Activated gamma-delta T cell (primary cell): ENCODE data around the gene GRIA4.

Experiments used
- DNase-seq: peaks from one replicate; lab custom pipeline; 2025; lab: John Stamatoyannopoulos, UW

GRIA4 gene

DNA sequence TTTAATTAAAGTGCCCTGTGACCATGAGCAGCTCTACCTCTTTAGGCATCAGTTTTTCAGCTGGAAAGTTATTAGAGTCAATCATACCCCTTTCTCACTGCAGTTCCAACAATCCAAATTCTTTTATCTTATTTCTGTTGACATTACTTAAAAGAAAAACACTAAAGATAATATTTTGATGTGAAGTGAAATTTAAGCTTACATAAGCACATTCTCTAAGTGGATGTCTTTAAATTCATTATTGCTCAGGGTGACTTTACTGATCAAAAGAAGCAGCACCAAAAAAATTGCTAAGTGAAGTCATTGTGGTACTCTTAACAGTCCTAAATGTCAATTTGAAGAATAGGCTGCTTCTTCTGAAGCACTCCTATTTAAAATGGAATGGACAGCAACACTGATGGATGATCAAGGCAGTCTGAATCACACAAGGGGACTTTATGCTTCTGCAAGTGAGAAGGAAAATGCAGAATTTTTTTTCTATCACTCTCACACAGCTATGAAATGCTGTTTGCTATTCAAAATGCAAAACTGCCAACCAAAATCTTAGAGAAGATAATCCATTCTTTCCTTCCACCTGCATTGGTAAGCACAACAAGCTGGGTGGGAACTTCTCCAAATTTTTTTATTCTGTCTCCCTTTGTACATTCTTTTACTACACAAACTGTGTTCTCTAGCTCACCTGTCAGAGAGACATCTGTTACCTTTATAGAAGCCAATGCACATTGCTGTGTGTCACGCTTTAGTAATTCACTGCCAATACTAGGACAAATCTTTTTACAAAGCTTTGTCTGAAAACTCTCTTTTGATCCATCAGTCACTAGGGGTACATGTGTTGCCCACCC, 179.9 kb downstream of the GRIA4 start:
- DNase-seq: no peak

DNA sequence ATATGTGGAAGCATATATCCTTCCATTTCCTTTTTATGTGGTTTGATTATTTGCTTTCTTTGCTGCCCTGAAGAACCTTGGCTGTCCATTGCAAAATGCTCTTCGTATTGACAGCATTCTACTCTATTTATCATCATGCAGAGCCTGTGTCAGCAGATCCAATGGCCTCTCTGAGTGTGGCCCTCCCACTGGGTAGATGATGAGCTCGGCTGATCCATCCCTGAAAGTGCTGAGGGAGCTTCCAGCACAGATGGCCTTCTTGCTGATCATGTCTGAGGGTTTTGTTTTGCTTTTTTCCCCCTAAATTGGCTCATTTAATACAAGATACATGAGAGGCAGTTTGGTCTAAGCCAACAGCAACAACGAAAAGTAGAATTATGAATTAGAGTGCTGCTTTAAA, 181.0 kb downstream of the GRIA4 start:
- no peak for DNase-seq

DNA sequence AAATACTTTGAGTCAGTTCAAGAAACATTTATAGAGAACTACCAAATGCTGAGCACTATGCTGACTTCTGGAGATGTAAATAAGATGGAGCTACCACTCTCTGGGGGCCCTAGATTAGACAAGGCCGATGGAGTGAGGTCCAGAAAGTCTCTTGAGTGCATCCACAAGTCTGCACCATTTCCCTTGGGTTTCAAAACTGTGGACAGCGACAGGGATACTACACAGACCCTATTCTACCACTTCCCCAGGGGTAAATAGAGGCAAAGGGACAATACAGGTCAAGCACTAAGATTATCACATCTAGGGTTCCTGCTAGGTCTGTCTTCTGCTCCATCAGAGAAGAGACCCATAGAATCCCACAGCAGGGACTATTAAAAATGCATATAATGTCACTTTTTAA, 183.2 kb downstream of the GRIA4 start:
- DNase-seq: no peak

DNA sequence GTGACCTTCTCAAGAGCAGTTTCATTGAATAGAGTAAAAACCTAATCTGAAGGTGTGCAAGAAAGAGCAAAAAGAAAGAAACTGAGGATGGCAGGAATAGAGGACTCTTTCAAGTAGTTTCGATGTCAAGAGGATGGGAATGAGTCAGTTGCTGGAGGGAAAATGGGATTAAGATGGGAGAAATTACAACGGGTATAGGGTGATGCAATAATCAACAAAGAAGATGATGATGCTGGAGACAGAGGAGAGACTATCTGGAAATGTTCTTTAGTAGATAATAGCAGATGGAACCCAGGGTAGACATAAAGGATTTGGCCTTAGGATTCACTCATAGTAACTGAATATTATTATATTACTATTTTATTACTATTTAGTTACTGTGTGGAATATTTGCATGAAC, 189.4 kb downstream of the GRIA4 start:
- no peak for DNase-seq

DNA sequence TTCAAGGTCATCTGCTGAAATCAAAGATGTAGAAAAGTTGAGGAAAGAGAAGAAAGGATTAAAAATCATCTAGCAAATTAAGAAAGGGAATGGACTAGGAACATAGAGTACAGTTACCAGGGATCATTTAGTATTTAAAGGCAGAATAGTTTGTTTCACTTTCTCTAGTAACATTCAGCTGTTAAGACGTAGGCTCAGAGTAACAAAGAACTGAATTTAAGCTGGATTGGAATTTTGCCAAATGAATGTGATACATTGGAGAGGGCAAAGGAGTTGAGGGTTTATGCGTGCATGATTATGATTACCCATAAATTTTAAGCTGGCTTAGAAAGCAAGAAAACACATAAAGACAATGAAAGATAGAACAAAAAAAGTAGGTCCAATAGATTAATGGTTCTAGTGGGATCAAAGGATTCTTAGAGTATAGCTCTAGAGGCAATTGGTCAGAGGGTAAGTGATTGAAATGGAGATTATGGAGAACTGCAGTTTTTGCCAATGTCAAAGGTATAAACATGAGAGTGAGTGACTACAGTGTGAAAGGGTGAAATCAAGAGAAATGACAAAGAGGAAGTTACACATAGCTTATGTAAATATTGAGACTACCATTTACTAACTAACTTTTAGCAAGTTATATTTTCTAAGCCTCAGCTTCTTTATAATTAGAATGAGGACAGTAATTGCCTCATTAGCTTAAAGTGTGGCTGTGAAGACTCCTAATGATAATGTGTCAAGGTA, 190.0 kb downstream of the GRIA4 start:
- no peak for DNase-seq

DNA sequence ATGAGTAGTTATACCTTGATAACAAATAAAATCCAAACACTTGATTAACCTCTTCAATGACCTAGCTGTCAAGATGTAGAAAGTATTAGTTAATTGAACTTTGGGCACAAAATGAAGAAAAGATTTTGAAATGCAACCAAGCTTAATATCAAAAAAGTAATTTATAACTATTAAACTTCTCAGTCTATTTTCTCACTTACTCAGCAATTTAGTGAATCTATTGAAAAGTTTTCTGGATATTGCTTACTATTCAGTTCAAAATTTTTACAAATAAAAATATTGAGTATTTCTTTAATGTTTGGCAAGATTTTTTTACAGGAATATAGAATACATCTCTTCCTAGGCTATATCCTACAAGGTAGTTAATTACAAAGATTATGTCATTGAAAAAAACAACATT, 192.5 kb downstream of the GRIA4 start:
- no peak for DNase-seq

DNA sequence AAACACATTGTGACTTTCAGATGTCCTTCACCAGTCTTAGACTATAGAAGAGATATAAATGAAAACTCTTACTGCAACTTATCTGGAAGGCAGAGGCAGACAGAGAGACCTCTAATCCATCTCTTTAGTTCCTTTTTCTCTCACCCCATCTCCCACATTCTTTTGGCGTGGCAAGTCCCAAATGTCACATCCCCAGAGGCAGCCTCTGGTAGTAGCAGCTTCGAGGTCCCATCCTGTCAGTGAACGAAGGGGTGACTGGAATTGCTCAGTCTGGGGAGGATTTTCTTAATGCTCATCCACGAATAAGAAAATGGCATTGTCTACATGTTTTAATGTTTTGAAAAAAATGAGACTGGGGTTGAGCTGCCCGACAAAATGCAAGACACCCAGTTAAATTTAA, 201.4 kb downstream of the GRIA4 start:
- no peak for DNase-seq

DNA sequence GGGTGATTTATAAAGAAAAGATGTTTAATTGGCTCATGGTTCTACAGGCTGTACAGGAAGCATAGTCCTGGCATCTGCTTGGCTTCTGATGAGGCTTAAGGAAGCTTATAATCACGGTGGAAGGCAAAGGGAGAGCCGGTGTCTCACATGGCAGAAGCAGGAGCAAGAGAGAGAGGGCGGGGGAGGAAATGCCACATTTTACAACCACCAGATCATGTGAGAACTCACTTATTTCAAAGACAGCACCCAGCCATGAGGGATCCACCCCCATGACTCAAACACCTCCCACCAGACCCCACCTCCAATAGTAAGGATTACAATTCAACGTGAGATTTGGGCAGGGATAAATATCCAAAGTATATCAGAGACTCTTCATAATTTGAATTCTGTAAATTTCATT, 211.5 kb downstream of the GRIA4 start:
- DNase-seq: no peak

DNA sequence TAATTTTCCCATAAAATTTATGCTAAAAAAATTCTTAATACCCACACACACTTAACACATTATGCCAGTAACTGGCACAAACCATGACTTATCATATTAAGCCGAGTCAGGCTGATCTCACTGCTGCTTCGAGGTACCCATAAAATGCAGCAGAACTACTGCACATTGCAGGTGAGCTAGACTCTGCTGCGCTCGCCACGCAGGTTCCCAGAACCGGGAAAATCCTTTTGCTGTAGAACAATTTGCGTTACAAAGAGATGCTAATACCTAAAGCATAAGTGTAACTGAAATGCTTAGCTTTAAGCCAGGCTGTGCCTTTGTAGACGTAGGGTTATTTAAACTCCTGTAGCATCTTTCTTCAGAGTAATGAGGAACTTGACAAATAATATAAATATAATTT, 211.9 kb downstream of the GRIA4 start:
- no peak for DNase-seq

DNA sequence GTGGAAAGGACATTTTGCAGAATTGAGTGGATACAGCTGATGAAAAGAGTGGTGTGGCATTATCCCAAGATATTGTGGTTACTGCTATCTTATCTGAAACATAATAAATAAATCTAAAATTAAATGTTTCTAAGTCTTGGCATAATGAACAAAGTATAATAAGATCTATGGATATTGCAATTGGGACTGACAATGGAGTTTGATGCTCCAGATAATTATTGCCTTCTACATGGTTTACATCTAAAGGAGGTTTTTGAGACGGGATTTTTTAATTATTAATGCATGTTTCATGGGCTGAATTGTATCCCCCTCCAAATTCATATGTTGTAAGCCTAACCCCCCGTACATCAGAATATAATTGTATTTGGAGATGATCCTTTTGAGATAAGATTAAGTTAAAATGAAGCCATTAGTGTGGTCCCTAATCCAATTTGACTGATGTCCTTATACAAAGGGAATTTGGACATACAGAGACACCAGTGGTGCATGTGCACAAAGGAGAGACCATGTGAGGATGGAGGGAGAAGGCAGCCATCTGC, 213.7 kb downstream of the GRIA4 start:
- no peak for DNase-seq

DNA sequence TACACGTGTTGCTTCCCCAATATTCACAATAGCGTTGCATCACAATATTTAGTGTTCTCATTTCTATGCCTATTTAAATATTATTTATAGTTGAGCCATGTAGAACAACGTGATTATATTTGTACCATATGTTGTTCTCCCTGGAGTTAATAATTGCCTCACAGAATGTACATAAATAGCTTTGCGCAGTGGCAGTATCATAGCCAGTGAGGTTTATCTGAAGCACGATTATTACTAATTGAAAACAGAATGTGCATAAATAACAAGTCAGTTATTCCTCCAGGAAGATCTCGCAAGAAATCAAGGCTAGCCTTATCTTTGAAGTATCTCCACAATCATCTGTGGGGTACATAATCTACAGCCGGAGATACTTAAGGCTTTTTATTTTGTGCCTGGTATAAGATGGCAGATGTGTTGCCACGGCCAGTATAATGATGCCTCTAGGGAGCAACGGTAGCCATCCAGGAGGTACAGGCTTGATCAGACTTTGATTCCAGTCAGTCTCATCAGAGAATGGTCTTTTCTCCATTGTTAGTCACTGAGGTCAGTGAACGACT, 214.7 kb downstream of the GRIA4 start:
- no peak for DNase-seq

DNA sequence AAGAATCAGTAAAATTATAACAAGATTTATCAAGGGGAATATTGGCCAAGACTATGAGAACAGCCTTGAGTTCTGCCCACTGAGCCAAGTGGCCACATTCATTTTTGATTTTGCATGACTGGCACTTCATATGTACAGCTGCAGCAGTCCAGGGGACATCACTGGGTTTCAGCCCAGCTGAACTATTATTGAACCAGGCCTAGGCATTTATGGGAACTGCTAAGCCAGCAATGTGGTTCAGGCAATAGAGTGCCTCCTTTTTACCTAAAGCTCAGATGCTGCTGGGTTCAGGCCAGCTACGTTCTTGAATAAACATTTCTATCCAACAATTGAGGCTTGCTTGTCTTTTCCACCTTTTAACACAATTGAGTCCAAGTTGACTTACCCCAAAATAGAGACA, 215.3 kb downstream of the GRIA4 start:
- DNase-seq: no peak

DNA sequence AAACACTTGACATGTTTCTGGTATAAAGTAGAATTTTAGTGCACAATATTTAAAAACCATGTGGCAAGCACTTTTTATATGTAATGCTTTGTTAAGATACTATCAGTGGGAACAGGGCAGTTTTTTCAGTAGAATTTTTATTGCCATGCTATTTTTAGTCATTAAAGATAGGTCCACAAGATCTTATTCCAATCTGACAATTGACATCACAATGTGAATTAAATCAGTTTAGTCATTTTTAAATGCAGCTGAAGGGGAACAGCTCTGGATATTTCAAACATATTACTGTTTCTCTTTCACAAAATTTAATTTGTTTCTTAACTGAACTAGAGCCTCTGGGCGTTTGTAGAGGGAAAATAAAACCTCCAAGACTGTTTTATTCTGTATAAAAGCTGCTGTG, 218.0 kb downstream of the GRIA4 start:
- no peak for DNase-seq

DNA sequence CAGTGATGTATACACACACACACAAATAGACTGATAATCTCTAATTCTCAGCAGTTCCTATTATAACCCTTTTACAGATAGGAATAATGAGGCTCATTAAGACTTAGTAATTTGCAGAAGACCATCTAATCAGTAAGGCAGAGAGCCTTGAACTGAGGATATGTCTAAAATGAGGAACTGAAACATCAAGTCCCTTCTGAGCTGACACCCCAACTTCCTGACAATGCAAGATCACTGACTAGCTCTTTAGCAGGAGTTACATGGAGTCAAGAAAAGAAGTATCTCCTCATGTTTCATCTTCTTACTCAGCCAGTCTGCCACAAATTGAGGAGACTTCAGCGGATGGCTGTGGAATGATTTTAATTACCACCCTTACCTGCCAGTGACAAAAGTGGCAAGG, 219.2 kb downstream of the GRIA4 start:
- no peak for DNase-seq

DNA sequence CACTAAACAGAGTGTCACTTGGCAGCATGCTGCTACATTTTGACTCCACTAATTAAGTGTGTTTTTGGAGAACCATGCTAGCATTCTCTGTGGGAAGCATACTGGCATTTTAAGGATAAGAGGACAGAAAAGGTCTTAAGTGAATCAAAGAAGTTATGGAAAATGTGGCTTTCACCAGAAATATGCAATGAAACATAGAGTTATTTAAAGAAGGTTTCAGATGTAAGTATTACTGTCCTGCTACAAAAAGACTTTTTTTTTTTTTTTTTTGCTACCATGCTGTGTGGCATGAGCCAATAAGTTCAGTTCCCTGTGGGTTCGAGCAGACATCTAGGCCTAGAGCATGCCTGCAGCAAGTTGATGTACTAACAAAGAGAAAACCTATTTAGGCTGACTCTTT, 224.6 kb downstream of the GRIA4 start:
- no peak for DNase-seq

DNA sequence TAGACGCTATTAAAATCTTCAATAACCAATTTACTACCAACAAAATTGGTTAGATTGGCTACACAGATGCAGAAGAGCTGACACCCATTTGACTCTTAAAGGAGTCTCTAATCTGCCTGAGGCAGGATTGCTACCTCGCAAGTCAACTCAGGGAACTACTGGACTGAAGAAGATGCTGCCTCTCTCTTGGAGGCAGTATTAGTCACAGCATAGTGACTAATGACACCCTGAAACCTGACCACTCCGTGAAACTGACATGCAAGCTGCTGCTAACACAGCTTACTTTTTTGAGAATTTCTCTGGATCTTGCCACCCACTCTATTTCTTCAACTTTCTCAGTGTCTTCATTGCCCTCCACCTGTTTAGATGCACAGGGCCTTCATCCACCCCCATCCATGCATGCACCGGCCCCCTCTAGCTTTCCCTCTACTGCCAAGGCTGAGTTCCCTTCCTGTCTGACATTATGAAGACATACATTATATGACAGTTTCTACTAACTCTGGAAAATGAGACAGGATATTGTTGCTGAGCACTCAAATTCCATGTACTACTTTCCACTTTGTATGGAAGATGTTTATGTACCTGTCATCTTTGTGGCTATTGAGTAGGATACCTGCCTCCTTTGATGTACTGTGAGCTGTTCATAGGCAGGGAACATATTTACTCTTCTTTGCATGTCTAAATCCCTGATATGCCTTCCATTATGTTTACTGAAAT, 229.0 kb downstream of the GRIA4 start:
- DNase-seq: no peak

DNA sequence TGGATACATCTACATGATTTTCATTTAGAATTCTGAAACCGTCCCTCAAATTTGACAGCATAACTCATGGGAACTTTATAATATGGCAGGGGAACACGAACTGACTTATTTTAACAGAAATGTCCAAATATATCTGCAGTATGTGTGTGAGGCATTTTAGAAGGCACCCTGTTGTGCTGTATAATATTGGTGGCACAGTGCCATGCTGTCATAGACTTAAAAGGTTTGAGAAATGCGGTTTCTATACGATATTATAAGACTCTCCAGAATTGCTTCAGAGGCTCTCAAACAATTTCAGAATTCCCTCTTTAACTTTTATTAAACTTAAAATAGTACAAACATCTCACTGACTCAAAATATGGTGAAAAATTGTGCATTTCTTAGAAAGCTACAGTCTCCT, 230.5 kb downstream of the GRIA4 start:
- no peak for DNase-seq

DNA sequence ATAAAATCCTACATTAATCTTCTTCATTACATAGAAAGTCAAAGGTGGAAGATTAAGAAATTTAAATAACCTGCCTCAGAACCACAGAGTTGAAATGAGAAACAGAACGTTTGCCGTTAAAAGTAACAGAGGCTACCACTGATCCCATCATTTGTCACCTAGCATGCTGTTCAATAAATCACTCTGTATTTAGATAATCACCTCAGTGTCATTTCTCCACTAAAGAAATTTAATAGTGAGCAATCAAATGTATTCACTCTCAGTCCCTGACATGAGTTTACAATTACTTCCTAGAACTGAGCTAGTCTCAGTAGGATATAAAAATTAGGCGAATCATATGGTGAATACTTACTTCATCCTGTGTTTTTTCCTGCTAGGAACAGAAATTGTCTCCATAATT, 242.5 kb downstream of the GRIA4 start:
- no peak for DNase-seq

DNA sequence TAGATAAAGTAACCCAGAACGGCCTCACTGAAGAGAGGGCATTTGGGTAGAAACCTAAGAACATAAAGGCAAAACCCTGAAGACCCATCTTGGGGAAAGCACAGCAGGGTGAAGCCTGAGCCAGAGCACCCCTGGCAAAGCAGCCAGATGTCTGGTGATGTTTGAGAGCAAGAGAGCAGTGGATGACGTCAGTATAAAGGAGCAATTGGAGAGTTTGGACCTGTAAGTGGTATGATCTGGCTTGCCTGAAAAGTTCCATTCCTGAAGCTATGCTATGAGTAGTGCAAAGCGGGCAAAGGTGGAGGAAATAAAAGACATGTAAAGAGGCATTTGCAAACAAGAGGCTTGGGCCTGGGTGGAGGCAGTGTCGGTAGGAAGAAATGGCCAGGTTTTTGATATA, 244.4 kb downstream of the GRIA4 start:
- DNase-seq: no peak

DNA sequence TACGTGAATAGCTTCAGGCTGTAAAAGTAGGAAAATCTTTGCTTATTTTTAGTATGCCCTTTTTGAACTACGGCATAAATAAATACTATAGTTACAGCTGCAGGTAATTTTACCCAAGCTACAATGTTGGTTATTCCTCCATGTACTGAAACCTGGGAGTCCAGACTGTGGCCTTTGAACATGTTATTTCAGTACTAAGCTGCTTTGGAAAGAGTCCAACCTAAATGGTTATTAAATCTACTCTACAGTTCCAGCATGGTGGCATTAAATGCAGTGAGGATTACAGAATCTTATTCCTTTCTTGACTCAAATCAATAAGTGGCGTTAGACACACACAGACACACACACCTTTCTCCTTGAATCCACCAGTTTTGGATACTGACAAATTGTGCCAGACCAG, 247.1 kb downstream of the GRIA4 start:
- DNase-seq: no peak

DNA sequence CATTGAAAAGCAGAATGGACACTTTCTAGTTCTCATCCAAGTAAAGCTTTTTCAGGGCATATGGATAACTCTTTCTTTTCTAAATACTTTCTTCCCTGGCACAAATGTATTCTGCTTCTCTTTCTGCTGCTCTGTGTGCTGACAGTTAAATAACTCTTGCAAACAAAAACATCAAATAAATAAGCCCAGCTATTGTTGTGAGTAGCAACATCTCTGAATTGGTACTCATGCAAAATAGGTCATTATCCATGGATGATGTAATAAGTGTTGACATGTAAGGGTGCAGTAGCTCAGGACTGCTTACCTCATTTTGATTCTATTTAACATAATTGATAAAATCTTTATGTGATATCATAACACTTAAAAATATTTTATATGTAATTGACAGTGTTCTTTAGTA, 247.9 kb downstream of the GRIA4 start:
- DNase-seq: no peak

DNA sequence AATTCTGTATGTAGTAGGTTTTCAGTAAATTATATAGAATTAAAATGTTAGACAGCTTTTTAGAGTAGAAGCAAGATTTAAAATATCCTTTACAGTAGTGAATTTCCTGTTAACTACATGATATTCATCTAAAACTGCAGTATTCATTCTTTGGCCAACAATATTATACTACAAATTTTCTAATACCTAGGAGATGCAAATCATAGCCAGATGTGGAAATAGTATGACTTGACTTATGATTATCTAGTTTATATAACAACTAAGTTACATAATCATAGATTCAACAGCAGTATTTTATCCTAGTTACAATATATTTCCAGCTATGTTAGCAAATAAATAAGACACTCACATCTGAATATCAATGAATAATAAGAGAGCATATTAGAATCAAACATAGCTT, 249.0 kb downstream of the GRIA4 start:
- no peak for DNase-seq
